GM18505 (cell line): ENCODE measurements around the gene IGF2.

Experiments
- ATAC-seq: cut with Tn5 transposase; IDR thresholded peaks from one replicate; pipeline ENCODE4 v1.9.1; 2021; ENCODE audit not compliant: unreplicated experiment
- POLR2A ChIP-seq: IDR thresholded peaks from 4 replicates; pipeline ENCODE4 v1.6.1; 2011; ENCODE audit warnings: borderline replicate concordance; ENCODE audit not compliant: insufficient read depth, insufficient read length; ENCODE audit errors: extremely low read depth

Gene IGF2

DNA sequence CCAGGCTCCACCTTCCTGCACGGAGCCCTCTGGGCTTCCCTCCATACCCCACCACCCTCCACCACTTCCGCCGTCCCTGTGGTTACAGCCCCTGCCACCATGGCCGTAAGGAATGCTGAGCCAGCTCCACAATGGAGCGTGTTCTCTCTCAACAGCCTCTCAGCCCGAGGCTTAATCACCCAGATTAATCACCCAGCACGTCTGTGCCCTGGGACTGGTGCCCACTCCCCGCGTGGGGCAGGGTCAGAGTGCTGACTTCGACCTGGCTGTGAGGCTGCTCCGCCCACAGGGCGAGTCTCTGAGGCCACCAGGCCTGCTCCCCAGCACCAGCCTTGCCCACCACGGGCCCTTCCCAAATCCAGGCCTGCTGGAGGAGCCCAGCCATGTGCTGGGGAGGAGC is 36.5 kb upstream of the IGF2 start:
- no peak for ATAC-seq
- TF ChIP-seq POLR2A, result no peak

DNA sequence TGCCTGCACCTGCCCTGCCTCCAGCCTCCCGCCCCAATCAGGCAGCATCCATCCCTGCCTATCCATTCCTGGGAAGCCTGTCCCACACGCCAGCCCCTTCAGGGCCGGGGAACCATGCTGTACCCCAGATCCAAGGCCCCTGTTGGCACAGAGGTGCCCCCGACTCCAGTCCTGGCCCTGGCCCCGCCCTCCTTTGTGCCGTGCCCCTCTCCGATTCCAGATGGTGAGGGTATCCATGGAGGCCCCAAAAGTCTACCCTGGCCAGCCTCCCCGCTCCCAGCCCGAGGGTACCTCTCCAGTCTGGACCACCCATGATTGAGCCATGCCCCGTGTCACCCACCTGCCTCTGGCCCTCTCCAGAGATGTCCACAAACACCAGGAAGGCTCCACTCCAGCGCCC is 35.2 kb upstream of the IGF2 start:
- no peak for TF ChIP-seq POLR2A

DNA sequence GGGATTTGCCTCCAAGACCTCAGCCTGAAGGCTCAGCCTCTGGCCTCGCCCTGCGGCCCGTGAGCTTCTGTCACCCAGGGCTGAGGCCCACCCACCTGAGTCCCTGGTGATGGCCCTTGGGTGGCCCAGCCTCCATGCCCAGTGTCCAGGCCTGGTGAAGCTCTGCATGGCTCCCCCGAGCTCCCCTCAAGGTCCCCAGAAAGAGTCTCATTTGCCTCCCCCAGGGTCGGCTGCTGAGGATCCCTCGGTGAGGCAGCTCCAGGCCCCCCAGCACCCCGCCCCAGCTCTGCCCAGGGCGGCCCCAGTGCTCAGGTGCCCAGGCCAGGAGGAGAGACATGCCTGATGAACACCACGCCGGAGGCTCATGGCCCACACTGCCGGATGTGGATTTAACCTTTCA is 34.6 kb upstream of the IGF2 start:
- no peak for TF ChIP-seq POLR2A
- ATAC-seq, result no peak

More for the DNA sequence above, 35.2 kb upstream of the IGF2 start:
- no peak for ATAC-seq

GRCh38 chr11:2173150-2173693 is 34.0 kb upstream of the IGF2 start:
- no peak for TF ChIP-seq POLR2A
- ATAC-seq, result no peak

DNA sequence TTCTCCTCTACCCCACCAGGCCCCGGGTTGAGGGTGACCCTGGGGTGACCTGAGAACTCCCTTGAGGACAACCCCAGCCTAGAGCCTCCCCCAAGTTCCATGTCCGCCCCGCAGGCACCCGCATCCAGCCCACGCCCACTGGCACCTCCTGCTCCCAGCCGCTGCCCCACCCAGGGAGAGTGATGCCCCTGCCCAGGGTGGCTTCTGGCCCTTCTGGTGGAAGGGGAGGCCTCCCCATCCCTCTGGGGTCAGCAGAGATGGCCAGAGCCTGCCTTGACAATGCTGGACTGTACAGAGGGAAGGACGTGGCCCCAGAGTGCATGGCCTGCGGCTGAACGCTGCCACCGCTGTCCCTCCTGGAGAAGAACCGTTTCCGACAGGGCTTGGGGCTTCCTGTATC is 33.5 kb upstream of the IGF2 start:
- TF ChIP-seq POLR2A, result no peak
- no peak for ATAC-seq

DNA sequence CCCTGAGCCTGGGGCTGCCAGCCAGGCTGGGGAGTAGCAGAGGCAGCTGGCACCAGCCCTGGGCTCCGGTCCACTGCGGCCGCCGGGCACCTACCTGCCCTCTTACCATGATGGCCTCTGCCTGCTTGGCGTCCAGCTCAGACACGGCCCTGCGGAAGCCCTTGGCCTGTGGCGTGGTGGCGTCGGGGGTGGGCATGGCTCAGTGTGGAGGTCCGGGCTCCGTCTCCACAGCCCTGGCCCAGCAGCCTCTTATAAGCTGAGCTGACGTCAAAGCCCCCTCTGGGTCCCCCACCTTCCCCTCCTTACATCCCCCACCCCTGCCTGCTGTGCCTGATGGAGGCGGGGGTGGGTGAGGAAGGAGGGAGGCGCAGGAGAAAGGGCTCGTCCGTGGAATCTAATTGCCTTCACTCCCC is 32.4 kb upstream of the IGF2 start, which contains the start of gene TH:
Gene TH, minus strand, starts transcription at position 225 of the 413 bp plus-strand sequence. Its CDS starts 29 bp downstream, at position 196.
- TF ChIP-seq POLR2A, result no peak
- ATAC-seq, result no peak

DNA sequence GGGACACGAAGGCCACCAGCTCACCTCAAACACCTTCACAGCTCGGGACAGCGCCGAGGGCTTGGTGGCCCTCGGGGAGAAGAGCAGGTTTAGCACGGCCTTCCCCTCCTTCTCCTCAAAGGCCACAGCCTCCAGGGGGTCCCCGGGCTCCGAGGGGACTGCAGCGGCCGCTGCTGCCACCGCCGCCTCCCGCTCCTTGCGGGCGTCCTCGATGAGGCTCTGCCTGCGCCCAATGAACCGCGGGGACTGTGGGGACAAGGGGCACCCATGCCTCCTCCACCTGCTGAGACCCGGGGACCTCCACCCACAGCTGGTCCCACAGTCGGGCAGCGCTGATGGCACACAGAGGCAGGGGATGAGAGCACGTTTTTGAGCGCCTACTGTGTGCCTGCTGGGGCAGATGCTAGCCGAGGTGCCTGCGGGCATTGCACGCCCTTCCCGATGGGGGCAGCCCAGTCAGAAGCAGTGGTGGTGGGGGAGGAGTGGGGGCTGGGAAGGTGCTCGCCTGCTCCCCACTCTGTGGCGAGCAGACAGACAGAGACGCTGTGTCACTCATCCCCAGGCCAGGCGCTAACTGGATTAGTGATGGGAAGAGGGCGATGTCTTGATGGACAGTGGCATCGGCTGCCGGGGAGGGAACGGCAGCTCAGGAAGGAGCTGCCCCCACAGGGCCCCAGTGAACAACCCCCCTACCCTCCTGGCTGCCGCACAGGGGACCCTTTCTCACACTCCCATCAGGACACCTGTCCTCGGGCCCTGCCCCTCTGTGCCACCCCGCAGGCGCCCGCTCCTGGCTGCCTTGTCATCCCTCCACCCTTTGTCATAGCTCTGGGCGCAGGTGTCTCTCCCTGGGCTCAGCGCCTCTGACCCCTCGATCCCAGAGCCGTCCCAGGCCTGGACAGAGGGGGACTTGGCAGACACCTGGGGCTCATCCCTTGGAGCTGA is 30.7 kb upstream of the IGF2 start:
- TF ChIP-seq POLR2A, result no peak
- ATAC-seq, result no peak

- no peak for ATAC-seq
- no peak for TF ChIP-seq POLR2A
Measured at GRCh38 chr11:2169005-2169378, 29.8 kb upstream of the IGF2 start.

GRCh38 chr11:2168286-2169004 is 29.3 kb upstream of the IGF2 start:
- TF ChIP-seq POLR2A, result no peak
- ATAC-seq, result no peak

- no peak for TF ChIP-seq POLR2A
- no peak for ATAC-seq
Measured at GRCh38 chr11:2167141-2168045, 28.2 kb upstream of the IGF2 start.

GRCh38 chr11:2166091-2166851 is 27.1 kb upstream of the IGF2 start:
- TF ChIP-seq POLR2A, result no peak
- no peak for ATAC-seq

- no peak for TF ChIP-seq POLR2A
- no peak for ATAC-seq
Measured at GRCh38 chr11:2165571-2165970, 26.4 kb upstream of the IGF2 start.

GRCh38 chr11:2164861-2165555 is 25.8 kb upstream of the IGF2 start:
- ATAC-seq, result no peak
- no peak for TF ChIP-seq POLR2A
